Measurements from ENCODE around the gene FXYD1.

Gene FXYD1

GRCh38 chr19:35168196-35168595, 29.6 kb downstream of the FXYD1 start:
- H3K9ac ChIP-seq (ENCODE audit: low read depth in 1 of 2, low read length in 2 of 2): no peak overlapping the region
- peaks cover 0 to 3% of the 10 kb centered on the region in 2 donors for H3K4me1 ChIP-seq (ENCODE audit: control insufficient read depth in 2 of 2, insufficient read depth in 2 of 2, low read length in 2 of 2)
- peaks cover 6 to 21% of the 10 kb centered on the region in 2 donors for H3K36me3 ChIP-seq (ENCODE audit: control insufficient read depth in 2 of 2, insufficient read depth in 2 of 2, low read length in 2 of 2)
- H3K9me3 ChIP-seq (ENCODE audit: control insufficient read depth in 2 of 2, low read length in 2 of 2): no peaks in the 10 kb centered on the region
- H3K4me3 ChIP-seq (ENCODE audit: low read length in 2 of 2): no peak overlapping the region
- H3K27me3 ChIP-seq (ENCODE audit: control insufficient read depth in 2 of 2, insufficient read depth in 2 of 2, low read length in 2 of 2): no peaks in the 10 kb centered on the region
- no peak overlapping the region for H3K27ac ChIP-seq (ENCODE audit: low read depth in 2 of 2, low read length in 2 of 2)

GRCh38 chr19:35169221-35169995, 30.8 kb downstream of the FXYD1 start:
- Histone ChIP-seq H3K9ac (ENCODE audit: low read depth in 1 of 2, low read length in 2 of 2) (no peak overlapping the region), H3K9me3 (ENCODE audit: control insufficient read depth in 2 of 2, low read length in 2 of 2) (no peaks in the 10 kb centered on the region), H3K27ac (ENCODE audit: low read depth in 2 of 2, low read length in 2 of 2) (no peak overlapping the region), H3K36me3 (ENCODE audit: control insufficient read depth in 2 of 2, insufficient read depth in 2 of 2, low read length in 2 of 2) (peaks cover 1 to 14% of the 10 kb centered on the region in 2 donors), H3K4me3 (ENCODE audit: low read length in 2 of 2) (no peak overlapping the region), H3K4me1 (ENCODE audit: control insufficient read depth in 2 of 2, insufficient read depth in 2 of 2, low read length in 2 of 2) (peaks cover 0 to 3% of the 10 kb centered on the region in 2 donors), H3K27me3 (ENCODE audit: control insufficient read depth in 2 of 2, insufficient read depth in 2 of 2, low read length in 2 of 2) (no peaks in the 10 kb centered on the region)

- Histone ChIP-seq H3K27ac (ENCODE audit: low read depth in 2 of 2, low read length in 2 of 2) (no peak overlapping the region), H3K4me1 (ENCODE audit: control insufficient read depth in 2 of 2, insufficient read depth in 2 of 2, low read length in 2 of 2) (peaks cover 0 to 3% of the 10 kb centered on the region in 2 donors), H3K36me3 (ENCODE audit: control insufficient read depth in 2 of 2, insufficient read depth in 2 of 2, low read length in 2 of 2) (peaks cover 0 to 11% of the 10 kb centered on the region in 2 donors), H3K9me3 (ENCODE audit: control insufficient read depth in 2 of 2, low read length in 2 of 2) (no peaks in the 10 kb centered on the region), H3K4me3 (ENCODE audit: low read length in 2 of 2) (no peak overlapping the region), H3K27me3 (ENCODE audit: control insufficient read depth in 2 of 2, insufficient read depth in 2 of 2, low read length in 2 of 2) (no peaks in the 10 kb centered on the region), H3K9ac (ENCODE audit: low read depth in 1 of 2, low read length in 2 of 2) (no peak overlapping the region)
Observed at GRCh38 chr19:35170359-35171061, 31.9 kb downstream of the FXYD1 start.

- Histone ChIP-seq H3K27ac (ENCODE audit: low read depth in 2 of 2, low read length in 2 of 2) (no peak overlapping the region), H3K36me3 (ENCODE audit: control insufficient read depth in 2 of 2, insufficient read depth in 2 of 2, low read length in 2 of 2) (no peaks in the 10 kb centered on the region)
Observed at GRCh38 chr19:35171730-35172129, 33.1 kb downstream of the FXYD1 start.

GRCh38 chr19:35174226-35174625, 35.6 kb downstream of the FXYD1 start:
- H3K27me3 ChIP-seq (ENCODE audit: control insufficient read depth in 2 of 2, insufficient read depth in 2 of 2, low read length in 2 of 2): peaks cover 0 to 1% of the 10 kb centered on the region in 2 donors
- H3K36me3 ChIP-seq (ENCODE audit: control insufficient read depth in 2 of 2, insufficient read depth in 2 of 2, low read length in 2 of 2): no peaks in the 10 kb centered on the region
- H3K9ac ChIP-seq (ENCODE audit: low read depth in 1 of 2, low read length in 2 of 2): no peak overlapping the region
- H3K4me3 ChIP-seq (ENCODE audit: low read length in 2 of 2): no peak overlapping the region
- H3K9me3 ChIP-seq (ENCODE audit: control insufficient read depth in 2 of 2, low read length in 2 of 2): no peaks in the 10 kb centered on the region
- H3K27ac ChIP-seq (ENCODE audit: low read depth in 2 of 2, low read length in 2 of 2): no peak overlapping the region
- H3K4me1 ChIP-seq (ENCODE audit: control insufficient read depth in 2 of 2, insufficient read depth in 2 of 2, low read length in 2 of 2): no peaks in the 10 kb centered on the region

More at GRCh38 chr19:35171730-35172129, 33.1 kb downstream of the FXYD1 start:
- H3K4me3 ChIP-seq (ENCODE audit: low read length in 2 of 2): no peak overlapping the region
- H3K9ac ChIP-seq (ENCODE audit: low read depth in 1 of 2, low read length in 2 of 2): no peak overlapping the region
- H3K9me3 ChIP-seq (ENCODE audit: control insufficient read depth in 2 of 2, low read length in 2 of 2): no peaks in the 10 kb centered on the region
- H3K27me3 ChIP-seq (ENCODE audit: control insufficient read depth in 2 of 2, insufficient read depth in 2 of 2, low read length in 2 of 2): no peaks in the 10 kb centered on the region
- peaks cover 0 to 3% of the 10 kb centered on the region in 2 donors for H3K4me1 ChIP-seq (ENCODE audit: control insufficient read depth in 2 of 2, insufficient read depth in 2 of 2, low read length in 2 of 2)

- no peaks in the 10 kb centered on the region for H3K4me1 ChIP-seq (ENCODE audit: control insufficient read depth in 2 of 2, insufficient read depth in 2 of 2, low read length in 2 of 2)
- peaks cover 0 to 3% of the 10 kb centered on the region in 2 donors for H3K27me3 ChIP-seq (ENCODE audit: control insufficient read depth in 2 of 2, insufficient read depth in 2 of 2, low read length in 2 of 2)
- H3K36me3 ChIP-seq (ENCODE audit: control insufficient read depth in 2 of 2, insufficient read depth in 2 of 2, low read length in 2 of 2): no peaks in the 10 kb centered on the region
- no peak overlapping the region for H3K27ac ChIP-seq (ENCODE audit: low read depth in 2 of 2, low read length in 2 of 2)
- no peak overlapping the region for H3K4me3 ChIP-seq (ENCODE audit: low read length in 2 of 2)
- no peaks in the 10 kb centered on the region for H3K9me3 ChIP-seq (ENCODE audit: control insufficient read depth in 2 of 2, low read length in 2 of 2)
- H3K9ac ChIP-seq (ENCODE audit: low read depth in 1 of 2, low read length in 2 of 2): no peak overlapping the region
Observed at GRCh38 chr19:35176181-35176570, 37.6 kb downstream of the FXYD1 start.

GRCh38 chr19:35177377-35178274, 39.0 kb downstream of the FXYD1 start:
- no peaks in the 10 kb centered on the region for H3K9me3 ChIP-seq (ENCODE audit: control insufficient read depth in 2 of 2, low read length in 2 of 2)
- no peaks in the 10 kb centered on the region for H3K4me1 ChIP-seq (ENCODE audit: control insufficient read depth in 2 of 2, insufficient read depth in 2 of 2, low read length in 2 of 2)
- H3K27me3 ChIP-seq (ENCODE audit: control insufficient read depth in 2 of 2, insufficient read depth in 2 of 2, low read length in 2 of 2): peaks cover 0 to 3% of the 10 kb centered on the region in 2 donors
- H3K4me3 ChIP-seq (ENCODE audit: low read length in 2 of 2): no peak overlapping the region
- H3K36me3 ChIP-seq (ENCODE audit: control insufficient read depth in 2 of 2, insufficient read depth in 2 of 2, low read length in 2 of 2): no peaks in the 10 kb centered on the region
- no peak overlapping the region for H3K27ac ChIP-seq (ENCODE audit: low read depth in 2 of 2, low read length in 2 of 2)
- no peak overlapping the region for H3K9ac ChIP-seq (ENCODE audit: low read depth in 1 of 2, low read length in 2 of 2)

GRCh38 chr19:35178701-35179100, 40.1 kb downstream of the FXYD1 start:
- H3K9ac ChIP-seq (ENCODE audit: low read depth in 1 of 2, low read length in 2 of 2): no peak overlapping the region
- no peaks in the 10 kb centered on the region for H3K36me3 ChIP-seq (ENCODE audit: control insufficient read depth in 2 of 2, insufficient read depth in 2 of 2, low read length in 2 of 2)
- no peak overlapping the region for H3K27ac ChIP-seq (ENCODE audit: low read depth in 2 of 2, low read length in 2 of 2)
- H3K4me3 ChIP-seq (ENCODE audit: low read length in 2 of 2): no peak overlapping the region
- no peaks in the 10 kb centered on the region for H3K4me1 ChIP-seq (ENCODE audit: control insufficient read depth in 2 of 2, insufficient read depth in 2 of 2, low read length in 2 of 2)
- H3K27me3 ChIP-seq (ENCODE audit: control insufficient read depth in 2 of 2, insufficient read depth in 2 of 2, low read length in 2 of 2): peaks cover 0 to 3% of the 10 kb centered on the region in 2 donors
- H3K9me3 ChIP-seq (ENCODE audit: control insufficient read depth in 2 of 2, low read length in 2 of 2): no peaks in the 10 kb centered on the region

- Histone ChIP-seq H3K36me3 (ENCODE audit: control insufficient read depth in 2 of 2, insufficient read depth in 2 of 2, low read length in 2 of 2) (no peaks in the 10 kb centered on the region), H3K27ac (ENCODE audit: low read depth in 2 of 2, low read length in 2 of 2) (no peak overlapping the region), H3K4me1 (ENCODE audit: control insufficient read depth in 2 of 2, insufficient read depth in 2 of 2, low read length in 2 of 2) (no peaks in the 10 kb centered on the region), H3K4me3 (ENCODE audit: low read length in 2 of 2) (no peak overlapping the region), H3K9ac (ENCODE audit: low read depth in 1 of 2, low read length in 2 of 2) (no peak overlapping the region), H3K27me3 (ENCODE audit: control insufficient read depth in 2 of 2, insufficient read depth in 2 of 2, low read length in 2 of 2) (peaks cover 0 to 3% of the 10 kb centered on the region in 2 donors), H3K9me3 (ENCODE audit: control insufficient read depth in 2 of 2, low read length in 2 of 2) (no peaks in the 10 kb centered on the region)
Observed at GRCh38 chr19:35179830-35180229, 41.2 kb downstream of the FXYD1 start.

Data from mucosa of rectum (tissue), 2 donors.